Measurements from ENCODE around the gene TFPI2.

TFPI2 gene

GRCh38 chr7:93843260-93843659 lies 47.3 kb downstream of the TFPI2 start:
- Histone ChIP-seq H3K9me3 (ENCODE audit: severe bottlenecking) (peaks cover 1% of the 10 kb centered on the region), H3K4me3 (ENCODE audit: severe bottlenecking) (no peak overlapping the region), H3K36me3 (ENCODE audit: low read depth) (no peaks in the 10 kb centered on the region), H3K27me3 (ENCODE audit: insufficient read depth, poor library complexity, severe bottlenecking) (no peaks in the 10 kb centered on the region), H3K27ac (ENCODE audit: poor library complexity, severe bottlenecking) (no peak overlapping the region), H3K4me1 (ENCODE audit: insufficient read depth, poor library complexity, severe bottlenecking) (no peaks in the 10 kb centered on the region)
- DNase-seq (ENCODE audit: low spot score) (no peak), ATAC-seq (ENCODE audit: low read depth) (no peak)
- TF ChIP-seq, protein P1, sequence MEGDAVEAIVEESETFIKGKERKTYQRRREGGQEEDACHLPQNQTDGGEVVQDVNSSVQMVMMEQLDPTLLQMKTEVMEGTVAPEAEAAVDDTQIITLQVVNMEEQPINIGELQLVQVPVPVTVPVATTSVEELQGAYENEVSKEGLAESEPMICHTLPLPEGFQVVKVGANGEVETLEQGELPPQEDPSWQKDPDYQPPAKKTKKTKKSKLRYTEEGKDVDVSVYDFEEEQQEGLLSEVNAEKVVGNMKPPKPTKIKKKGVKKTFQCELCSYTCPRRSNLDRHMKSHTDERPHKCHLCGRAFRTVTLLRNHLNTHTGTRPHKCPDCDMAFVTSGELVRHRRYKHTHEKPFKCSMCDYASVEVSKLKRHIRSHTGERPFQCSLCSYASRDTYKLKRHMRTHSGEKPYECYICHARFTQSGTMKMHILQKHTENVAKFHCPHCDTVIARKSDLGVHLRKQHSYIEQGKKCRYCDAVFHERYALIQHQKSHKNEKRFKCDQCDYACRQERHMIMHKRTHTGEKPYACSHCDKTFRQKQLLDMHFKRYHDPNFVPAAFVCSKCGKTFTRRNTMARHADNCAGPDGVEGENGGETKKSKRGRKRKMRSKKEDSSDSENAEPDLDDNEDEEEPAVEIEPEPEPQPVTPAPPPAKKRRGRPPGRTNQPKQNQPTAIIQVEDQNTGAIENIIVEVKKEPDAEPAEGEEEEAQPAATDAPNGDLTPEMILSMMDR (IDR thresholded peaks at IDR 0.05; ENCODE audit: poor library complexity, severe bottlenecking), result no peak

DNA sequence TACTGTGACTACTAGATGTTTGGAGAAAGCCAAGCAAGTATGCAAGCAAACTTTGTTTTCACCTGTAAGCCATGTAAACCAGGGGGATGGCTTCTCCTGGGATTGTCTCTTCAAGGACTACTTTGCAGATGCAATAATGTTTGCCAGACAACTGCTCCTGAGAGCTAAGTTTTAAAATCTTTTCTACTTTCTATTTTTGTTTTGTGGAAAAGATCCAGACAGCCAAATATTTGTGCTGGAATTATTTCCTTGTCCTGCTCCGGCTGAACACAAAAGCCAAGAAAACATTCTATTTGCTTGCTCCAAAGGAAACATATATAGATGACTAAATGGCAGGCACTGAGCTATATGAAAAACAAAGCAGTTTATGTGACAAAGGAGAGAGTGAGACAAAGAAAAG lies 51.6 kb downstream of the TFPI2 start:
- Histone ChIP-seq H3K36me3 (ENCODE audit: low read depth) (no peaks in the 10 kb centered on the region), H3K4me3 (ENCODE audit: severe bottlenecking) (no peak overlapping the region), H3K4me1 (ENCODE audit: insufficient read depth, poor library complexity, severe bottlenecking) (no peaks in the 10 kb centered on the region), H3K27ac (ENCODE audit: poor library complexity, severe bottlenecking) (no peak overlapping the region), H3K27me3 (ENCODE audit: insufficient read depth, poor library complexity, severe bottlenecking) (no peaks in the 10 kb centered on the region), H3K9me3 (ENCODE audit: severe bottlenecking) (peaks cover under 1% of the 10 kb centered on the region)
- DNase-seq (ENCODE audit: low spot score) (no peak), ATAC-seq (ENCODE audit: low read depth) (no peak)
- TF ChIP-seq, protein P1 (IDR thresholded peaks at IDR 0.05; ENCODE audit: poor library complexity, severe bottlenecking), result no peak

GRCh38 chr7:93837245-93837644 lies 53.3 kb downstream of the TFPI2 start:
- Histone ChIP-seq H3K27ac (ENCODE audit: poor library complexity, severe bottlenecking) (no peak overlapping the region), H3K27me3 (ENCODE audit: insufficient read depth, poor library complexity, severe bottlenecking) (no peaks in the 10 kb centered on the region), H3K4me3 (ENCODE audit: severe bottlenecking) (no peak overlapping the region), H3K4me1 (ENCODE audit: insufficient read depth, poor library complexity, severe bottlenecking) (no peaks in the 10 kb centered on the region), H3K9me3 (ENCODE audit: severe bottlenecking) (no peaks in the 10 kb centered on the region), H3K36me3 (ENCODE audit: low read depth) (no peaks in the 10 kb centered on the region)
- DNase-seq (ENCODE audit: low spot score) (no peak), ATAC-seq (ENCODE audit: low read depth) (no peak)
- TF ChIP-seq, protein P1 (IDR thresholded peaks at IDR 0.05; ENCODE audit: poor library complexity, severe bottlenecking), result no peak

GRCh38 chr7:93836116-93836515 lies 54.4 kb downstream of the TFPI2 start:
- H3K9me3 ChIP-seq (ENCODE audit: severe bottlenecking), result no peaks in the 10 kb centered on the region
- ATAC-seq (ENCODE audit: low read depth), result no peak
- no peaks in the 10 kb centered on the region for H3K4me1 ChIP-seq (ENCODE audit: insufficient read depth, poor library complexity, severe bottlenecking)
- H3K4me3 ChIP-seq (ENCODE audit: severe bottlenecking), result no peak overlapping the region
- H3K36me3 ChIP-seq (ENCODE audit: low read depth), result no peaks in the 10 kb centered on the region
- TF ChIP-seq, protein P1 (IDR thresholded peaks at IDR 0.05; ENCODE audit: poor library complexity, severe bottlenecking), result no peak
- no peak overlapping the region for H3K27ac ChIP-seq (ENCODE audit: poor library complexity, severe bottlenecking)
- no peak for DNase-seq (ENCODE audit: low spot score)
- H3K27me3 ChIP-seq (ENCODE audit: insufficient read depth, poor library complexity, severe bottlenecking), result no peaks in the 10 kb centered on the region

DNA sequence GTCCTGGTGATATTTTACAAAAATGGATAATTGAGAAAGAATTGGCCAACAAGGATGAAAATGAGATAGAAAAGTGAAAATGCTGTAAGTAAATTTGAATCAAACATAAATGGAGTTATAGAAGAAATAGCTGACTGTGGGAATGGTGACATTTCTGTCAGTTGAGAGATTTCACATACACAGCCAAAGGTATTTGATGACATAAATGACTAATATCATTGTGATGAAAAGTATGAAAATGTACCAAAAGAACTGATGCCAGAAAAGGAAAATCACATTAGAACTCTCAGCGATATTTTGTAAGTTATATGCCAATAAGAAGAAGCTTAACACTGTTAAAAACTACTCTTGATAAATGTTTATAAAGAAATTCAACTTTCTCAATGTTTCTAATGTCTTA lies 54.9 kb downstream of the TFPI2 start:
- TF ChIP-seq, protein P1 (IDR thresholded peaks at IDR 0.05; ENCODE audit: poor library complexity, severe bottlenecking), result no peak
- H3K4me1 ChIP-seq (ENCODE audit: insufficient read depth, poor library complexity, severe bottlenecking), result no peaks in the 10 kb centered on the region
- no peaks in the 10 kb centered on the region for H3K27me3 ChIP-seq (ENCODE audit: insufficient read depth, poor library complexity, severe bottlenecking)
- no peaks in the 10 kb centered on the region for H3K36me3 ChIP-seq (ENCODE audit: low read depth)
- ATAC-seq (ENCODE audit: low read depth), result no peak
- H3K9me3 ChIP-seq (ENCODE audit: severe bottlenecking), result no peaks in the 10 kb centered on the region
- H3K27ac ChIP-seq (ENCODE audit: poor library complexity, severe bottlenecking), result no peak overlapping the region
- no peak overlapping the region for H3K4me3 ChIP-seq (ENCODE audit: severe bottlenecking)
- DNase-seq (ENCODE audit: low spot score), result no peak
